ENCODE measurements around the gene PACSIN2.
"Not testable (repeated sequence)": the region's sequence is repeated elsewhere in the genome, so short reads cannot be mapped to it uniquely, and the experiment has no call there.

Gene PACSIN2

GRCh38 chr22:42938449-42938848, 76.5 kb downstream of the PACSIN2 start:
- no peaks in the 10 kb centered on the region for H3K79me2 ChIP-seq (ENCODE audit: insufficient read depth, low read length)
- no peak for TF ChIP-seq EZH2phosphoT487 (conservative IDR thresholded peaks at IDR 0.05; ENCODE audit: low read length)
- TF ChIP-seq, protein P1, sequence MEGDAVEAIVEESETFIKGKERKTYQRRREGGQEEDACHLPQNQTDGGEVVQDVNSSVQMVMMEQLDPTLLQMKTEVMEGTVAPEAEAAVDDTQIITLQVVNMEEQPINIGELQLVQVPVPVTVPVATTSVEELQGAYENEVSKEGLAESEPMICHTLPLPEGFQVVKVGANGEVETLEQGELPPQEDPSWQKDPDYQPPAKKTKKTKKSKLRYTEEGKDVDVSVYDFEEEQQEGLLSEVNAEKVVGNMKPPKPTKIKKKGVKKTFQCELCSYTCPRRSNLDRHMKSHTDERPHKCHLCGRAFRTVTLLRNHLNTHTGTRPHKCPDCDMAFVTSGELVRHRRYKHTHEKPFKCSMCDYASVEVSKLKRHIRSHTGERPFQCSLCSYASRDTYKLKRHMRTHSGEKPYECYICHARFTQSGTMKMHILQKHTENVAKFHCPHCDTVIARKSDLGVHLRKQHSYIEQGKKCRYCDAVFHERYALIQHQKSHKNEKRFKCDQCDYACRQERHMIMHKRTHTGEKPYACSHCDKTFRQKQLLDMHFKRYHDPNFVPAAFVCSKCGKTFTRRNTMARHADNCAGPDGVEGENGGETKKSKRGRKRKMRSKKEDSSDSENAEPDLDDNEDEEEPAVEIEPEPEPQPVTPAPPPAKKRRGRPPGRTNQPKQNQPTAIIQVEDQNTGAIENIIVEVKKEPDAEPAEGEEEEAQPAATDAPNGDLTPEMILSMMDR (IDR thresholded peaks at IDR 0.05; ENCODE audit: insufficient read depth, low read length, poor library complexity, severe bottlenecking) = no peak
- H3K4me3 ChIP-seq (ENCODE audit: insufficient read depth, low read length, poor library complexity, severe bottlenecking) = no peak overlapping the region
- H3K36me3 ChIP-seq (ENCODE audit: low read length) = 0 out of 2 replicates have a peak, but pooled peaks cover 3% of the 10 kb centered on the region
- H3F3A ChIP-seq (ENCODE audit: insufficient read depth) = no peaks in the 10 kb centered on the region
- no peaks in the 10 kb centered on the region for H3K9me2 ChIP-seq (replicated peaks; ENCODE audit: insufficient read depth, low read length)
- H2AFZ ChIP-seq (ENCODE audit: low read depth, low read length, severe bottlenecking) = no peak overlapping the region
- H3K9ac ChIP-seq (ENCODE audit: low read length) = no peak overlapping the region
- H3K27ac ChIP-seq (ENCODE audit: low read depth, low read length) = no peak overlapping the region
- H3K27me3 ChIP-seq (ENCODE audit: low read length) = no peaks in the 10 kb centered on the region
- no peaks in the 10 kb centered on the region for H3K9me3 ChIP-seq (ENCODE audit: insufficient read depth, low read length)
- 0 out of 2 replicates have a peak, but pooled peaks cover 9% of the 10 kb centered on the region for H4K20me1 ChIP-seq (ENCODE audit: low read depth, low read length)
- no peak overlapping the region for H3K4me2 ChIP-seq (ENCODE audit: low read depth, low read length, poor library complexity, severe bottlenecking)

- no peak overlapping the region for H3K9ac ChIP-seq (ENCODE audit: low read length)
- peaks cover 10% of the 10 kb centered on the region for H3K79me2 ChIP-seq (ENCODE audit: insufficient read depth, low read length)
- H2AFZ ChIP-seq (ENCODE audit: low read depth, low read length, severe bottlenecking) = no peak overlapping the region
- H3F3A ChIP-seq (ENCODE audit: insufficient read depth) = no peaks in the 10 kb centered on the region
- H3K4me3 ChIP-seq (ENCODE audit: insufficient read depth, low read length, poor library complexity, severe bottlenecking) = no peak overlapping the region
- no peaks in the 10 kb centered on the region for H3K9me3 ChIP-seq (ENCODE audit: insufficient read depth, low read length)
- TF ChIP-seq, protein P1 (IDR thresholded peaks at IDR 0.05; ENCODE audit: insufficient read depth, low read length, poor library complexity, severe bottlenecking) = no peak
- TF ChIP-seq EZH2phosphoT487 (conservative IDR thresholded peaks at IDR 0.05; ENCODE audit: low read length) = no peak
- no peaks in the 10 kb centered on the region for H3K36me3 ChIP-seq (ENCODE audit: low read length)
- H3K9me2 ChIP-seq (replicated peaks; ENCODE audit: insufficient read depth, low read length) = no peaks in the 10 kb centered on the region
- H3K27ac ChIP-seq (ENCODE audit: low read depth, low read length) = no peak overlapping the region
- no peaks in the 10 kb centered on the region for H3K27me3 ChIP-seq (ENCODE audit: low read length)
- H4K20me1 ChIP-seq (ENCODE audit: low read depth, low read length) = peaks cover 19% of the 10 kb centered on the region
- no peak overlapping the region for H3K4me2 ChIP-seq (ENCODE audit: low read depth, low read length, poor library complexity, severe bottlenecking)
Observed at GRCh38 chr22:42937164-42937843, 77.6 kb downstream of the PACSIN2 start.

- H3K36me3 ChIP-seq (ENCODE audit: low read length); H3K27ac ChIP-seq (ENCODE audit: low read depth, low read length); H3K9ac ChIP-seq (ENCODE audit: low read length); H3K4me2 ChIP-seq (ENCODE audit: low read depth, low read length, poor library complexity, severe bottlenecking); H3K9me3 ChIP-seq (ENCODE audit: insufficient read depth, low read length); H2AFZ ChIP-seq (ENCODE audit: low read depth, low read length, severe bottlenecking); H3K27me3 ChIP-seq (ENCODE audit: low read length); H3K4me3 ChIP-seq (ENCODE audit: insufficient read depth, low read length, poor library complexity, severe bottlenecking); H3F3A ChIP-seq (ENCODE audit: insufficient read depth); H3K9me2 ChIP-seq (replicated peaks; ENCODE audit: insufficient read depth, low read length): not testable (repeated sequence)
- Histone ChIP-seq H3K79me2 (ENCODE audit: insufficient read depth, low read length) (peaks cover 13% of the 10 kb centered on the region), H4K20me1 (ENCODE audit: low read depth, low read length) (peaks cover 25% of the 10 kb centered on the region)
Observed at GRCh38 chr22:42936680-42937079, 78.3 kb downstream of the PACSIN2 start.

- no peak overlapping the region for H3K27ac ChIP-seq (ENCODE audit: low read depth, low read length)
Observed at GRCh38 chr22:42934338-42934737, 80.6 kb downstream of the PACSIN2 start.

More at GRCh38 chr22:42934338-42934737, 80.6 kb downstream of the PACSIN2 start:
- TF ChIP-seq, protein P1 (IDR thresholded peaks at IDR 0.05; ENCODE audit: insufficient read depth, low read length, poor library complexity, severe bottlenecking) = no peak
- no peak for TF ChIP-seq EZH2phosphoT487 (conservative IDR thresholded peaks at IDR 0.05; ENCODE audit: low read length)
- Histone ChIP-seq H3K9me3 (ENCODE audit: insufficient read depth, low read length) (no peaks in the 10 kb centered on the region), H3K9me2 (replicated peaks; ENCODE audit: insufficient read depth, low read length) (no peaks in the 10 kb centered on the region), H3K4me2 (ENCODE audit: low read depth, low read length, poor library complexity, severe bottlenecking) (no peak overlapping the region), H3K36me3 (ENCODE audit: low read length) (no peaks in the 10 kb centered on the region), H3K9ac (ENCODE audit: low read length) (no peak overlapping the region), H3K27me3 (ENCODE audit: low read length) (no peaks in the 10 kb centered on the region), H3F3A (ENCODE audit: insufficient read depth) (no peaks in the 10 kb centered on the region), H2AFZ (ENCODE audit: low read depth, low read length, severe bottlenecking) (no peak overlapping the region), H4K20me1 (ENCODE audit: low read depth, low read length) (peaks cover 23% of the 10 kb centered on the region), H3K79me2 (ENCODE audit: insufficient read depth, low read length) (peaks cover 13% of the 10 kb centered on the region), H3K4me3 (ENCODE audit: insufficient read depth, low read length, poor library complexity, severe bottlenecking) (no peak overlapping the region)
